ENCODE data around the gene CALML5. TPM values are rescaled to one million over a fixed set of nuclear protein-coding genes. Genes with fewer than 3 reads are reported as not detected.

CALML5 gene
- total and polyA plus RNA-seq, 7 donors = not detected

DNA sequence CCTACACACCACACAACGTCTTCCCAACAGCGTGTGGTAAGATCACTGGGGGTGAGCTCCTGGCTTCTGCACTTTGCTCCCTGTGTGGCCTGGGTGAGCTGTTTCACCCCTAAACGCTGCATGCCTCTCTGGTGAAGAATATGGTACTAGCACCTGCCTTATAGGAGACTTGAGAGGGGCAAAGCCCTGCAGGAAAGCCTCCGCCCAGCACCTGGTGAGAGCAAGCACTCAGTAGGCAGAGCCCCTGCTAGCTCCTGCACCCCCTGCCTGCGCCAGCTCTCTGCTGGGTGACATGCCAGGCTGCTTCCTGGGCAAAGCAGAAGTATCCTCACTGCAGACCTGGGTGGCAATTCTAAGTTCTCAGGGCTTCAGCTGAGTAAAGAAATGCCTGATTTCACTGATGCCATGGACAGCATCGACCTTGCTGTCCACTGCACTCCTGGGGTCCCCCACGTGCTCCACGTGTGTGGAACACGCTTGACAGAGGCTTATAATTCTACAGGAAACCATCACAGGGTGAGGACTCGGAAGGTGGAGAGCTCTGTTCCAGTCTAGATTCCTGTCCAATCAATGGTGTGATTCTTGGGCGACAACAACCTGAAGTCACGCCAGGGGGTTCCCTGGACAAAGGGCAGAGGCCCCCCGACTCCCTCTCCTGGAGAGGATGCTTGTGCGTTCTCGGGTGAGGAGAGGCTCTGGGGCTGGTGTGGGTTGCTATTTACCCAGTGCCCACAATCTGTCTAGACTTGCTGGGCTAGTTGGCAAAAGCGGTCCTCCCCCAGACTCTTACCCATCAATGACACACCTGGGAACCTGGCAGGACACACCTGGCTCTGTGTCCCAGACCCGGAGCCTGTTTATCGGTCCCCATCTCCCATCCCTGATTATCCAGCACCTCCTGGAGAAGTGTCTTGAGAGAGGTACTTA is 5.0 kb upstream of the CALML5 start:
- ATAC-seq (no peak), DNase-seq (peak in 1 of 2 donors; percentile 52)
- H3K4me3 ChIP-seq = no peak overlapping the region
- intact Hi-C loops (cut with DNase I) = no loop called here
- H3K27me3 ChIP-seq (ENCODE audit: insufficient read depth in 3 of 3, low read length in 2 of 3) = no peaks in the 10 kb centered on the region
- H3K4me1 ChIP-seq = no peaks in the 10 kb centered on the region
- H3K27ac ChIP-seq = no peak overlapping the region
- WGBS, 3 donors = 84 to 91% (median 84%) methylated on average over 18 of the region's 18 CpGs
- no peaks in the 10 kb centered on the region for H3K36me3 ChIP-seq (ENCODE audit: insufficient read depth in 1 of 2, low read depth in 1 of 2)
- H3K9me3 ChIP-seq = no peaks in the 10 kb centered on the region
- no peak for TF ChIP-seq CTCF (IDR thresholded peaks at IDR 0.05)

- DNase-seq = peak in 1 of 2 donors; percentile 32
- no peak for ATAC-seq
- no peak overlapping the region for H3K27ac ChIP-seq
- no peaks in the 10 kb centered on the region for H3K36me3 ChIP-seq (ENCODE audit: insufficient read depth in 1 of 2, low read depth in 1 of 2)
- H3K4me1 ChIP-seq = no peaks in the 10 kb centered on the region
- H3K27me3 ChIP-seq (ENCODE audit: insufficient read depth in 3 of 3, low read length in 2 of 3) = no peaks in the 10 kb centered on the region
- 47 to 67% (median 66%) methylated on average over 3 of the region's 3 CpGs for WGBS, 3 donors
- intact Hi-C loops (cut with DNase I) = no loop called here
- no peak for TF ChIP-seq CTCF (IDR thresholded peaks at IDR 0.05)
- no peaks in the 10 kb centered on the region for H3K9me3 ChIP-seq
- H3K4me3 ChIP-seq = no peak overlapping the region
Observed at GRCh38 chr10:5503477-5503835, 4.1 kb upstream of the CALML5 start.

- no peak for TF ChIP-seq CTCF (IDR thresholded peaks at IDR 0.05)
- H3K36me3 ChIP-seq (ENCODE audit: insufficient read depth in 1 of 2, low read depth in 1 of 2) = no peaks in the 10 kb centered on the region
- intact Hi-C loops (cut with DNase I) = no loop called here
- H3K4me3 ChIP-seq = no peak overlapping the region
- H3K4me1 ChIP-seq = no peaks in the 10 kb centered on the region
- WGBS, 3 donors = 88 to 95% (median 93%) methylated on average over 13 to 14 of the region's 14 CpGs
- no peaks in the 10 kb centered on the region for H3K27me3 ChIP-seq (ENCODE audit: insufficient read depth in 3 of 3, low read length in 2 of 3)
- ATAC-seq (no peak), DNase-seq (peak in 1 of 2 donors; percentile 13)
- H3K9me3 ChIP-seq = no peaks in the 10 kb centered on the region
- H3K27ac ChIP-seq = no peak overlapping the region
Observed at GRCh38 chr10:5502571-5503476, 3.5 kb upstream of the CALML5 start.

GRCh38 chr10:5502061-5502521 is 2.7 kb upstream of the CALML5 start:
- Histone ChIP-seq H3K36me3 (ENCODE audit: insufficient read depth in 1 of 2, low read depth in 1 of 2) (no peaks in the 10 kb centered on the region), H3K9me3 (no peaks in the 10 kb centered on the region), H3K27me3 (ENCODE audit: insufficient read depth in 3 of 3, low read length in 2 of 3) (no peaks in the 10 kb centered on the region), H3K4me1 (no peaks in the 10 kb centered on the region), H3K27ac (no peak overlapping the region), H3K4me3 (no peak overlapping the region)
- TF ChIP-seq CTCF (IDR thresholded peaks at IDR 0.05) = no peak
- intact Hi-C loops (cut with DNase I) = no loop called here
- 66 to 73% (median 72%) methylated on average over 12 of the region's 12 CpGs for WGBS, 3 donors
- ATAC-seq (no peak), DNase-seq (peak in 1 of 2 donors; percentile 37)
